Left renal pelvis (tissue), 4 donors: ENCODE data around the gene MS4A1. TPM values are rescaled to one million over a fixed set of nuclear protein-coding genes. Genes with fewer than 3 reads are reported as not detected.
"Not testable (repeated sequence)": the region's sequence is repeated elsewhere in the genome, so short reads cannot be mapped to it uniquely, and the experiment has no call there.

Experiments
- DNase-seq, 4 donors: peaks; one replicate each; pipeline ENCODE4 v3.0.0-alpha.2; 2013; ENCODE audit warnings: low read depth in 4 of 4, low spot score in 3 of 4
- polyA plus RNA-seq, 4 donors: library from polyadenylated mRNA; unstranded; fragments of 120-200 nt; gene quantifications; one replicate each; pipeline ENCODE4 v1.2.1, GENCODE V29; 2013; ENCODE audit not compliant: insufficient read length in 4 of 4

MS4A1 gene
- polyA plus RNA-seq, 4 donors = 0.34 to 2.4 (median 0.37) TPM; not detected in 1

DNA sequence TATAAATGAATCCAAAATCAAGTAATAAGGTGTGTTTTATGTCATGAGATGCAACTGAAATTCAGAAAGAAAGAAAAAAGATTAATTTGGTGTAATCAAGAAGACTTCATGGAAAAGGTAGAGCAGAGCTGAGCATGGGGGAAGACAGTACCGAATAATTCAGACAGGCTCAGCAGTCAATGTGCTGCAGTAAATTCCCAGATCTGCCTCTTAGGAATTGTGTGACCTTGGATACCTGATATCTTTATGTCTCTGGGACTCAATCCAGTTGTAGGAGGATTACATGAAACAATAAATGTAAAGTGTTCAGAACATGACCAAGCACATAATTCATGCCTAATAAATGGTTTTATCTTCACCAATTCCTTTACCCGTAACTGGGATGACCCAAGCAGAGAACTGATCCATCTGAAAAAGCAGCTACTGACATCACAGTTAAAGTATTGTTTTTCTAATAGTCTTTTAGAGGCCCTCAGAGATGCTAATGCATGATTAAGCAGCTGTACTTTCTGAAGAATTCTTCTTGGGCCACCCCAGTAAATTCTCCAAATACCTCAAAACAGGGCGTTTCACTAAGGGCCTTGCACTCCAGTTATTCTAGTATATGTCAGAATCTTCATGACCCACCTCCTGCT is 44.7 kb downstream of the MS4A1 start:
- DNase-seq = no peak

DNA sequence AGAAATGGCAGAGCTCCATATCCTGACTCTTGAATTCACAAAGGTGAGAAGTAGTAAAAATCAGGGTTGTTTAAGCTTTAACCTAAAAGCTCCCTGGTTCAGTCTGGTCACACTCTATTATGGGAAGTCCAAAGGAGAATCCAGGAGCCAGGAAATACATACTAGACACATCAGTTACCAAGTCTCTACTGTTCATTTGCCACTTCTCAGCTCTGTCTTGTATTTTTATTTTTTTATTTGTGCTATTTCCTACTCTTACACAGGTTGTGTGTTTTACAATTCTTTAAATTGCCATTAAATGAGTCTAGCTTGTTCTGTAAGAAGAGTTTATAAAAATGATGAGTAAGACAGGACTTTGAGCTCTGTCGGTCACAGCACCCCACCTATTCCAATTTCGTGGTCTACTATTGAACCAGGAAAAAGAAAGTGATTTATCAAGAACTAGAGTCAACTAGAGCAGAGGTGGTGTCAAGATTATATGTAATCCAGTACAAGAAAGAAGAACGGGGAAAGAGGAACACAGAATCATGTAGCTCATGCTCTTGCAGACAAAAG is 46.7 kb downstream of the MS4A1 start:
- DNase-seq = no peak

DNA sequence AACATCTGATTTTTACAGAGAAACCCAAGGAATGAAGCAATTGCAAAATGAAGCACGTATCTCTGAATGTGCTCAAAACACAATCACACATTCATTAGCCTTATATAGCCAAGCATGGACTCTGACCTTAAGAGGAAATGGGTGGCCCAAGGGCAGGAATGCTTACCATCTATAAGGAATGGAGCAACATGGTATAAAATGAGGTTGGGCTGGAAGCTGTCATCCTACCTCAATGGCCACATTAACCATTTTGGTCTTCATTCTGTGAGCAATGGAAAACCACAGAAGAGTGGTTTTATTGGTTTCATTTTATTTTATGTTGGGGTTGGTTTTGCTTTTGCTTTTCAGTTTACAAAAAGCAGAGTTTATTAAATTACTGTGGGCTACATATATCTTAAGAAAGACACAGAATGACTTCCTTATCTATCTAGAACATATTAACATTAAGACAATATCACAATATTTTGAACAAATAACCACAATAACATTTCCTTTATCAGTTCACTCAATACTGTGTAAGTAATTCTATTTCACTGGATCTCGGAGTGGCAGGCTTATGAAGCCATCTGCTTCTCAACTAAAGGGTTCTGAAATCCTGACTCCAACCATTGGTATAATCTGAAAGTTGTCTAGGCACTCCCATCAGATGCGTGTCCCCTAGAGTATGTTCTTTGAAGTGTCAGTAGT is 48.7 kb downstream of the MS4A1 start:
- DNase-seq = no peak

DNA sequence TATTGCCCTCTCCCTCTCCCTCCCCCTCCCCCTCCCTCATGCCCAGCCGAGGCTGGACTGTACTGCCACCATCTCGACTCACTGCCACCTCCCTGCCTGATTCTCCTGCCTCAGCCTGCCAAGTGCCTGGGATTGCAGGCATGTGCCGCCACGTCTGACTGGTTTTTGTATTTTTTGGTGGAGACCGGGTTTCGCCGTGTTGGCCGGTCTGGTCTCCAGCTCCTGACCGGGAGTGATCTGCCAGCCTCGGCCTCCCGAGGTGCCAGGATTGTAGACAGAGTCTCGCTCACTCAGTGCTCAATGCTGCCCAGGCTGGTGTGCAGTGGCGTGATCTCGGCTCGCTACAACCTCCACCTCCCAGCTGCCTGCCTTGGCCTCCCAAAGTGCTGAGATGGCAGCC is 54.0 kb downstream of the MS4A1 start:
- not testable (repeated sequence) for DNase-seq

DNA sequence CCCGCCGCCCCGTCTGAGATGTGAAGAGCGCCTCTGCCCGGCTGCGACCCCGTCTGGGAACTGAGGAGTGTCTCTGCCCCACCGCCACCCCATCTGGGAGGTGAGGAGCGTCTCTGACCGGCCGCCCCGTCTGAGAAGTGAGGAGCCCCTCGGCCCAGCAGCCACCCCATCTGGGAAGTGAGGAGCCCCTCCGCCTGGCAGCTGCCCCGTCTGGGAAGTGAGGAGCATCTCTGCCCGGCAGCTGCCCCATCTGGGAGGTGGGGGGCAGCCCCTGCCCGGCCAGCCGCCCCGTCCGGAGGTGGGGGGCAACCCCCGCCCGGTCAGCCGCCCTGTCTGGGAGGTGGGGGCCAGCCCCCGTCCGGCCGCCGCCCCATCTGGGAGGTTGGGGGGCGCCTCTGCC is 54.6 kb downstream of the MS4A1 start:
- not testable (repeated sequence) for DNase-seq

DNA sequence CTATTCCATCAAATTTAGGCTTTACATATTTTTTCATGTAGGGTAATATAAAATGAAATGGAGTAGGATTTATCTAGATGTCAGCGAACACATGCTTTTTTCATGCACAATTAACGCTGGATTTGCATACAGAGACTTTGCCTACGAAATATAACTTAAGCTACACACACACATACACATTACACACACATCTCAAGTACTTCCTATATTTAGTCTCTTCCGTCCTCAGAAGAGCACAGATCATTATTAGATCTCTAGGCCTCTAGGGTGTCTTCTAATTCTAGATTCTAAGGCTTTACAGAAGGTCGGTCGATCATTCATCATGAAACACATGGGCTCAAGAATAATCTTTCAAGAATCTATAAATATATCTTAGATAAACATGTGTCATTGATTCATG is 55.7 kb downstream of the MS4A1 start:
- DNase-seq = no peak

DNA sequence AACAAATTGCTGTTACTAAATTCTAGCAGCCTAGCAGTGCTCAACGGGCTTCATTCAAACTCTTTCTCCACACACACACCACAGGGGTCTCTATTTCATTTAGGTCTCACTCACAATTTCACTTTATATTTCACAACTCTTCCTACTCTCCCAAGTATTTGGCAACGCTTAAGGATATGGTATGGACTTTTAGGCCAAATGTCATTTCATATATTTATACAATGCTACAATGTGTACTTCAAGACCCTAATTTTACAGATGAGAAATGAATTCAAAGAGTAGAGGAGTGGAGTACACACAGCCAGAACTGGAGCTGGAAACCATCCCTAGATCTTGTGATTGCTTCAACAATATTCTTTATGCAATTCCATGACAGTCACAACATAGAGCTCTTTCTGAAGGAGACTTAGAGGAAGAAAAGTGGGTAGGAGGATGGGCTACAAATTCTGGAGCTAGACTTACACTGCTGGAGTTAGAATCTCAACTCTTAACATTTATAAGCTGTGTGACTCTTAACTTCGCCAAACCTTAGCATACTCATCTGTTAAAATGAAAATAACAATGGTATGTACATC is 57.1 kb downstream of the MS4A1 start:
- DNase-seq = no peak

DNA sequence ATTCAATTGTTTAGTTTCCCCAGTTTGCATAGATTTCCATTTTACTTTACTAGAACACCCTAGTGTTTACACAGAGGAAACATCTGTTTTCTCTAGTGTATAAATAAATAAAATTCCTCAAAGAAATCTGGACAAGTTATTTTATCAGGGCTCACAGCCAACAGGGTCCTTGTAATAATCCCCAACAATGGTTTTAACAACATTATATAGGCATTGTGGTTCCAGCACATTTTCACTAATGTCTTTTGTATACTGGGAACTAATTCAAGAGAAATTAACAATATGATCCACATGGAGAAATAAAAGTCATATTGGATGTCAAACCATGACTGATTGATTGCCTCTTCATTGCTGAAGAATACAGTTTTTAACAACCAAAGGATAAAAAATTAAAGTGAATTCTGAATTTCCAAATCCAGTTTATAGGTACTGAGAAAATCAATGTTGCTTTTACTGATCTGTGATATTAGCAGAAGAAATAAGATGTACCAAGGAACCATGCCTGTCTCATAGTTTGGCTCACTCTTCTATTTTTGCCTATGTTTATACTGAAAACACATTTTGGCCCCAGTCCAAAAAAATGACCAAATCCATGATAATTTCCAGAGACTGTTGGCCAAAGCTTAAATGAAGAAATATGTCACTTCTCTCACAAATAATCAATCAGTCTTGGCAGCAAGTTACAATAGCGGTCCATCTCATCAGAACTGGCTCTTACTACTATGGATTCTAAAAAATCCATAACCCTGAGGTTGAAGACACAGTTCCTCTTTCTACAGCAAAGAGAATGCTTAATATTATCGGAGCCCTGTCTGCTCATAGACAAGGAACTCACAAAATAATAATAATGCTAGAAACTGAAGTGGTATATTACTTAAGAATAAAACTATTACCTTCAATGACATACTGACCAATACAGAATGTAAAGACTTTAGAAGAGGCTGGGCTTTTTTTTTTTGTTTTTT is 58.1 kb downstream of the MS4A1 start:
- no peak for DNase-seq

DNA sequence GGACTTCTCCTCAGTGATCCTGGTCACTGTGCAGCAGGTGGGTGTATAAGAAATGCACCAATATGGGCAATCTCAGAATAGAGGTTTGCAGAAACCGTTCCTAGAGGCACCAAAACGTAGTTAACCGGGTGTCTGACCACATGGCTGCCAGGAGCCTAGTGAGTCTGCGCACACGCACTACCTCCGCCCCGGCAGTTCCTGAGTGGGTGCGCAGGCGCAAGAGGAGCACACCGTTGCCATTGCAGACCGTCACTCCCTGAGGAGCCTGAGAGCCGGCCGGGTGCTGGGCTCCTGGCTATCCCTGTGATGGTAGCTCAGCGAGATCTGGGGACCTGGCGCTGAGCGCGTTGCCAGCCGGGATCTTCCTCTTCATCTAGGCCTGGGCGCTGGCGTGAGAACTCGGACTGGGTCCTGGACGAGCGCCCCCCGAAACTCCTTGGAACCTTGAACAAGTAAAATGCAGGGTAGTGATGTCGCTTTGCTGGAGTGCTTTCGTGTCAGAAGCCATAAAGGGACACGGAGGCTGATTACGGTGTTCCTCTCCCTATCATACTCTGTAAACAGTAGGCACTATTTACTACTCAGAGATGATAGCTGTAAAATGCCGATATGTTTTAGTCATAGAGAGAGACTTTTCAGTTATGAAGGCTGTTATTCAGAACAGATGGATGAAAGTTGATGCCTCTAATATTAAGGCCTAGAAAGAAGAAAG is 59.7 kb downstream of the MS4A1 start, which contains the start of gene MS4A13:
Gene MS4A13 (plus strand): TSS at position 249 of the 712 bp plus-strand sequence. CDS start 2,692 bp downstream, outside the sequence.
- no peak for DNase-seq

Other genes with a start within 250 kb of the MS4A1 start
- 1 to 10 TPM in 3 of 4 donors, under 1 TPM in 1; 0.83 to 1.4 (median 1.2) TPM for gene MS4A4E, start 212.7 kb upstream of the MS4A1 start, polyA plus RNA-seq
- gene MS4A4A, start 175.2 kb upstream of the MS4A1 start, polyA plus RNA-seq = 10 to 100 TPM in 2 of 4 donors, 1 to 10 TPM in 2; 5.9 to 15.3 (median 8.3) TPM
- gene MS4A6E, start 128.6 kb upstream of the MS4A1 start, polyA plus RNA-seq = not detected
- 10 to 100 TPM in 1 of 4 donors, 1 to 10 TPM in 3; 4.9 to 11.1 (median 5.3) TPM for gene MS4A7, start 77.3 kb upstream of the MS4A1 start, polyA plus RNA-seq
- gene MS4A14, start 59.4 kb upstream of the MS4A1 start, polyA plus RNA-seq = under 1 TPM; 0.30 to 0.96 (median 0.36) TPM
- not detected for gene MS4A5, start 26.3 kb upstream of the MS4A1 start, polyA plus RNA-seq
- gene MS4A12, start 36.9 kb downstream of the MS4A1 start, polyA plus RNA-seq = not detected
- gene MS4A13, start 59.5 kb downstream of the MS4A1 start, polyA plus RNA-seq = not detected
- gene MS4A8, start 243.8 kb downstream of the MS4A1 start, polyA plus RNA-seq = not detected